Astrocyte of the cerebellum (primary cell): Measurements from ENCODE around the gene CFAP97D2.
"Not testable (repeated sequence)": the region's sequence is repeated elsewhere in the genome, so short reads cannot be mapped to it uniquely, and the experiment has no call there.

Experiments
- DNase-seq: peaks from one replicate; pipeline ENCODE4 v3.0.0-alpha.2; 2011; ENCODE audit warnings: low read depth
- H3K4me3 ChIP-seq: 2 replicates; pipeline ENCODE4 v1.5.1; 2011; ENCODE audit warnings: mild to moderate bottlenecking, low read depth, low read length, moderate library complexity
- in situ Hi-C: cut with HindIII; loops from 2 replicates; pipeline ENCODE4 v1.10.0; 2017; ENCODE audit warnings: low sequenced_read_pairs
- TF ChIP-seq, protein P1 (sequence below): IDR thresholded peaks from 2 replicates; pipeline ENCODE4 v1.5.1; 2012; ENCODE audit warnings: low read length, low read depth, moderate library complexity, mild to moderate bottlenecking; ENCODE audit errors: missing control alignments

Gene CFAP97D2

DNA sequence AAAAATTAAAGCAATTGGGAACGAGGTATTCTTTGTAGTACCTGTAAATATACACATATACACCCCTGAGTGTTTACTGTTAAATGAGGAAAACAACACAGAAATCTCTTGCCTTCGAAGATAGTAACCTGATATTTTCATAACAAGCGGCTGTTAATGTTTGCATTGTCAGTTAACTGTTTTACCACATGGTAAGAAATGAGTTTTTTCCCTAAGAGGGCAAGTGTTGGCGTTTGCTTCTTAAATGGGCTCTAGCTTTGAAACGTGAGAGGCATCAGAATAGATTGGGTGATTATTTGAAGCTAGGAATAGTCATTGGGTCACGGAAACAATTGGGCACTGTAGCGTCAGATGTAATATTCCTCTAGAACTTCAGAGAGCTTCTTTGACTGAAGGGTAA lies 80.3 kb downstream of the CFAP97D2 start:
- no peak overlapping the region for H3K4me3 ChIP-seq
- in situ Hi-C loops, result no loop called here
- TF ChIP-seq, protein P1, sequence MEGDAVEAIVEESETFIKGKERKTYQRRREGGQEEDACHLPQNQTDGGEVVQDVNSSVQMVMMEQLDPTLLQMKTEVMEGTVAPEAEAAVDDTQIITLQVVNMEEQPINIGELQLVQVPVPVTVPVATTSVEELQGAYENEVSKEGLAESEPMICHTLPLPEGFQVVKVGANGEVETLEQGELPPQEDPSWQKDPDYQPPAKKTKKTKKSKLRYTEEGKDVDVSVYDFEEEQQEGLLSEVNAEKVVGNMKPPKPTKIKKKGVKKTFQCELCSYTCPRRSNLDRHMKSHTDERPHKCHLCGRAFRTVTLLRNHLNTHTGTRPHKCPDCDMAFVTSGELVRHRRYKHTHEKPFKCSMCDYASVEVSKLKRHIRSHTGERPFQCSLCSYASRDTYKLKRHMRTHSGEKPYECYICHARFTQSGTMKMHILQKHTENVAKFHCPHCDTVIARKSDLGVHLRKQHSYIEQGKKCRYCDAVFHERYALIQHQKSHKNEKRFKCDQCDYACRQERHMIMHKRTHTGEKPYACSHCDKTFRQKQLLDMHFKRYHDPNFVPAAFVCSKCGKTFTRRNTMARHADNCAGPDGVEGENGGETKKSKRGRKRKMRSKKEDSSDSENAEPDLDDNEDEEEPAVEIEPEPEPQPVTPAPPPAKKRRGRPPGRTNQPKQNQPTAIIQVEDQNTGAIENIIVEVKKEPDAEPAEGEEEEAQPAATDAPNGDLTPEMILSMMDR, result no peak
- no peak for DNase-seq

DNA sequence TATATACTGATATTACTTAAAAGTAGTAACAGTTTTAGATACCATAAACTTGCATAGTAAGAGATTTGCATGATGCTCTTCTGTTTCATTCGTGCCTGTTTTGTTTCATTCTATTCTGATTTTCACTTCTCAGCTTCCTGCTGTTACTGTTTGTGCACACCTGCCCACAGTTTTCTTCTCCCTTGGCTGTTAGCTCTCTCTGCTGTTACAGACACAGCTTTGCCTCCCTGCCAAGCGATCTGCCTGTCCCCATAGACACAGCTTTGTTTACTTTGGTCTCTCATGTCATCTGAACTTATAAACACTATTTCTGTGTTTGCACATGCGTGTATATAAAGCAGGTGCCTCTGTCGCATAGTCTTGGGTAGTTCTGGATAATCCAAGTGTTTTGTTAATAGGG lies 80.9 kb downstream of the CFAP97D2 start:
- in situ Hi-C loops, result no loop called here
- TF ChIP-seq, protein P1, result no peak
- H3K4me3 ChIP-seq, result no peak overlapping the region
- no peak for DNase-seq

- TF ChIP-seq, protein P1, result no peak
- in situ Hi-C loops, result no loop called here
- H3K4me3 ChIP-seq, result no peak overlapping the region
- no peak for DNase-seq
These were observed 81.8 kb downstream of the CFAP97D2 start for GRCh38 chr13:114260814-114261213.

DNA sequence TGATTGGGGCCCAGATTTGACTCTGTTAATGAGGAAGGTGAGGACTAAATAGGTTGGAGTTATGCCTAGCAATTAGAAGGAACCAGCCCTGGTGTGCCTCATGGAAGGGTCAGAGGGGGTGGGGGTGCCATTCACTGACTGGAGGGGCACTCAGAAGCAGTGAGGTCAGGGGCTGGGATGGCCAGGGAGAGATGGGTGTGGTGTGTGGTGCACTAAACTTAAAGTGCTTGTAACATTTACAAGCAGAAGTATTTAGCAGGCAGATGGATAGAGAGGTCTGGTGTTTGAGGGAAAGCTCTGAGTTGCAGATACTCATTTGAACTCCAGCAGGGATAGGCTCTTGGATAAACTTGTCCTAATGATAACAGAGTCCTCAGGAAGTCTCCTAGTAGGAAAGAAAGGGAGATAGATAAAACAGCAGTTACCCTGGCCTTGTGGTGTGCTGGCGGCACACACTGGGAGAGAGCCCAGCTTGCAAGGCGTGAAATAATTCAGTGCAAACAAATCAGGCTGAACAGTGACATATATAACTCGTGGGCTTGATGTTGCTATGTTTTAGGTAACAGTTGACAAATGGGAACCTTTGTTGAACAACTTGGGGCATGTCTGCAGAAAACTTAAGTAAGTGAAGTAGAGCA lies 82.4 kb downstream of the CFAP97D2 start:
- in situ Hi-C loops, result no loop called here

GRCh38 chr13:114263578-114263977 lies 84.5 kb downstream of the CFAP97D2 start:
- H3K4me3 ChIP-seq, result no peak overlapping the region
- in situ Hi-C loops, result no loop called here
- no peak for DNase-seq
- TF ChIP-seq, protein P1, result no peak

More for the DNA sequence above, 82.4 kb downstream of the CFAP97D2 start:
- no peak overlapping the region for H3K4me3 ChIP-seq
- DNase-seq, result no peak
- TF ChIP-seq, protein P1, result no peak

DNA sequence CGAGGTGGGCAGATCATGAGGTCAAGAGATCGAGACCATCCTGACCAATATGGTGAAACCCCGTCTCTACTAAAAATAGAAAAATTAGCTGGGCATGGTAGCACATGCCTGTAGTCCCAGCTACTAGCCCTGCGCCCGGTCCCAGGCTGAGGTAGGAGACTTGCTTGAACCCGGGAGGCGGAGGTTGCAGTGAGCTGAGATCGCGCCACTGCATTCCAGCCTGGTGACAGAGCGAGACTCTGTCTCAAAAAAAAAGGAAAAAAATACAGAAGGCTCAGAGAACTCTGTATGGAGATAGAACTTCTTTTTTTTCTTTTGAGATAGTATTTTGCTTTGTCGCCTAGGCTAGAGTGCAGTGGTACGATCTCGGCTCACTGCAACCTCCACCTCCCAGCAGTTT lies 85.3 kb downstream of the CFAP97D2 start:
- in situ Hi-C loops, DNase-seq, H3K4me3 ChIP-seq: not testable (repeated sequence)

- in situ Hi-C loops, result no loop called here
- no peak overlapping the region for H3K4me3 ChIP-seq
- DNase-seq, result peak; percentile 31
- TF ChIP-seq, protein P1, result no peak
These were observed 86.0 kb downstream of the CFAP97D2 start for GRCh38 chr13:114264886-114265611.
